Effector CD4-positive, alpha-beta T cell (primary cell): ENCODE measurements around the gene COL26A1.
"Not testable (repeated sequence)": the region's sequence is repeated elsewhere in the genome, so short reads cannot be mapped to it uniquely, and the experiment has no call there.

ENCODE experiments used
- DNase-seq: peaks from one replicate; pipeline ENCODE4 v3.0.0-alpha.2; 2020

COL26A1 gene

GRCh38 chr7:101402835-101403234 is 40.2 kb downstream of the COL26A1 start:
- no peak for DNase-seq

GRCh38 chr7:101405474-101406067 is 42.9 kb downstream of the COL26A1 start:
- no peak for DNase-seq

GRCh38 chr7:101410743-101411507 is 48.2 kb downstream of the COL26A1 start:
- DNase-seq, result peak; percentile 22

GRCh38 chr7:101411508-101411874 is 48.8 kb downstream of the COL26A1 start:
- DNase-seq, result no peak

GRCh38 chr7:101412976-101413375 is 50.3 kb downstream of the COL26A1 start:
- no peak for DNase-seq

- DNase-seq, result no peak
Observed at GRCh38 chr7:101418694-101419093, 56.0 kb downstream of the COL26A1 start.

GRCh38 chr7:101419831-101420230 is 57.2 kb downstream of the COL26A1 start:
- DNase-seq, result no peak

- DNase-seq, result no peak
Observed at GRCh38 chr7:101420436-101420835, 57.8 kb downstream of the COL26A1 start.

- DNase-seq, result no peak
Observed at GRCh38 chr7:101422356-101423195, 59.9 kb downstream of the COL26A1 start.

- no peak for DNase-seq
Observed at GRCh38 chr7:101426303-101427011, 63.8 kb downstream of the COL26A1 start.

- DNase-seq, result no peak
Observed at GRCh38 chr7:101428093-101428866, 65.6 kb downstream of the COL26A1 start.

GRCh38 chr7:101432316-101432715 is 69.6 kb downstream of the COL26A1 start:
- no peak for DNase-seq

GRCh38 chr7:101433688-101434087 is 71.0 kb downstream of the COL26A1 start:
- DNase-seq, result no peak

- not testable (repeated sequence) for DNase-seq
Observed at GRCh38 chr7:101434155-101434554, 71.5 kb downstream of the COL26A1 start.

- DNase-seq, result no peak
Observed at GRCh38 chr7:101435461-101436220, 73.0 kb downstream of the COL26A1 start.

- DNase-seq, result no peak
Observed at GRCh38 chr7:101436221-101436735, 73.6 kb downstream of the COL26A1 start.

- no peak for DNase-seq
Observed at GRCh38 chr7:101436857-101437576, 74.3 kb downstream of the COL26A1 start.

GRCh38 chr7:101441890-101442289 is 79.2 kb downstream of the COL26A1 start:
- no peak for DNase-seq

GRCh38 chr7:101442426-101443070 is 79.9 kb downstream of the COL26A1 start:
- no peak for DNase-seq

GRCh38 chr7:101450064-101450463 is 87.4 kb downstream of the COL26A1 start:
- DNase-seq, result no peak
